DOHH2 (cell line): ENCODE measurements around the gene TRIM41.

Source experiments
- H3F3A ChIP-seq: fragments of 200-600 bp; sonication (generic), shearing (Covaris generic); 2 replicates; pipeline ENCODE4 v1.6.0; 2016; ENCODE audit warnings: antibody characterized with exemption, mild to moderate bottlenecking; ENCODE audit not compliant: control insufficient read depth, insufficient read depth
- H3K27ac ChIP-seq: fragments of 200-600 bp; sonication (generic); 2 replicates; pipeline ENCODE4 v1.5.1; 2014; ENCODE audit warnings: low read depth, mild to moderate bottlenecking, low read length, moderate library complexity
- H3K27me3 ChIP-seq: fragments of 200-600 bp; sonication (generic); 2 replicates; pipeline ENCODE4 v1.6.1; 2014; ENCODE audit warnings: mild to moderate bottlenecking, low read length, mixed read lengths; ENCODE audit not compliant: control insufficient read depth
- H3K36me3 ChIP-seq: fragments of 200-600 bp; sonication (generic); 2 replicates; pipeline ENCODE4 v1.6.1; 2014; ENCODE audit warnings: mild to moderate bottlenecking, low read length, moderate library complexity, mixed read lengths; ENCODE audit not compliant: control insufficient read depth
- H3K4me1 ChIP-seq: fragments of 200-600 bp; sonication (generic); 2 replicates; pipeline ENCODE4 v1.6.1; 2014; ENCODE audit warnings: mild to moderate bottlenecking, low read length, mixed read lengths; ENCODE audit not compliant: control insufficient read depth
- H3K4me2 ChIP-seq: fragments of 200-600 bp; sonication (generic); 2 replicates; pipeline ENCODE4 v1.6.0; 2014; ENCODE audit warnings: mild to moderate bottlenecking, low read length, moderate library complexity
- H3K4me3 ChIP-seq: fragments of 200-600 bp; sonication (generic); 2 replicates; pipeline ENCODE4 v1.5.1; 2014; ENCODE audit warnings: mild to moderate bottlenecking, low read length, mixed read lengths
- H3K79me2 ChIP-seq: fragments of 200-600 bp; sonication (generic); 2 replicates; pipeline ENCODE4 v1.6.1; 2014; ENCODE audit warnings: mild to moderate bottlenecking, low read length, mixed read lengths; ENCODE audit not compliant: control insufficient read depth
- H3K9me2 ChIP-seq: fragments of 200-600 bp; sonication (generic); replicated peaks from 2 replicates; pipeline ENCODE4 v1.6.1; 2014; ENCODE audit warnings: mild to moderate bottlenecking, low read length, mixed read lengths; ENCODE audit not compliant: control insufficient read depth
- H3K9me3 ChIP-seq: fragments of 200-600 bp; sonication (generic); 2 replicates; pipeline ENCODE4 v1.6.1; 2014; ENCODE audit warnings: antibody characterized with exemption, low read length, mixed read lengths; ENCODE audit not compliant: control insufficient read depth, insufficient read depth
- H4K20me1 ChIP-seq: fragments of 200-600 bp; sonication (generic); 2 replicates; pipeline ENCODE4 v1.6.0; 2014; ENCODE audit warnings: low read depth, mild to moderate bottlenecking, antibody characterized with exemption, low read length, moderate library complexity; ENCODE audit not compliant: control insufficient read depth, insufficient read depth
- EZH2phosphoT487 ChIP-seq: fragments of 200-600 bp; sonication (generic); IDR thresholded peaks from 2 replicates; pipeline ENCODE4 v1.6.1; 2017; ENCODE audit warnings: borderline replicate concordance, mild to moderate bottlenecking, antibody characterized with exemption, low read length, moderate library complexity, mixed read lengths
- TF ChIP-seq, protein P1 (sequence below): fragments of 200-600 bp; sonication (generic); IDR thresholded peaks from one replicate; pipeline ENCODE4 v1.5.1; 2014; ENCODE audit warnings: antibody characterized with exemption, mild to moderate bottlenecking, low read depth, low read length; ENCODE audit not compliant: poor library complexity, severe bottlenecking

TRIM41 gene

DNA sequence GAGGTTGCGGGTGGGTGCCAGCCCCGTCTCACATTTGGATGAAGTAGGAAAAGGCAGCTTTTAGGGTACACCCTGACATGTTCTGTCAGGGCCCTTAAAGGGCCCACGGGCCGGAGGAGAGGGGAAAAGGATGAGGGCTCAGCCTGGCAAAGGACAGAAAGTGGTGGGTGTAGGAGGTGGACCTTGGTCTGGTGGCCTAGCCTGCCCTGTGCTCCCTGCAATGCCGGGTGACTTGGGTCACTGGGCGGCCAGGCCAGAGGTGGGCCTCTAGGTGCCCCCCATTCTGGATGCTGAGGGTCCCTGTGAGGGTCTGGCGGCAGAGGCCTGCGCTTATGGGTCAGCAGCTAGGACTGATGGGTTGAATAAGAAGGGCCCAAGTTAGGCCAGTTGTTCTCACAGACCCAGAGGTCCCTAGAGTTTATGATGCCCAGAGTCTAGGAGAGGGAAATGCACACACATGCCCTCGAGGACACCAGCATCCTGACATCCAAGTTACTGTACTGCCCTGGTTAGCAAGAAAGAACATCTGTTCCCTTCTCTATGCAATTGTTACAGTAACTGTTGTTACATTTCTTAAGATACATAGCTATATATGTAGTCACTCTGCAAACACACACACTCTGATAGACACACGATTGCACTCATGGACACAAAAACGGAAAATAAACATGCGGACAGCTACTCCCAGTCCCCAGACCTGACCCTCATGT lies 30.6 kb upstream of the TRIM41 start:
- H4K20me1 ChIP-seq = no peaks in the 10 kb centered on the region
- H3K27me3 ChIP-seq = no peaks in the 10 kb centered on the region

DNA sequence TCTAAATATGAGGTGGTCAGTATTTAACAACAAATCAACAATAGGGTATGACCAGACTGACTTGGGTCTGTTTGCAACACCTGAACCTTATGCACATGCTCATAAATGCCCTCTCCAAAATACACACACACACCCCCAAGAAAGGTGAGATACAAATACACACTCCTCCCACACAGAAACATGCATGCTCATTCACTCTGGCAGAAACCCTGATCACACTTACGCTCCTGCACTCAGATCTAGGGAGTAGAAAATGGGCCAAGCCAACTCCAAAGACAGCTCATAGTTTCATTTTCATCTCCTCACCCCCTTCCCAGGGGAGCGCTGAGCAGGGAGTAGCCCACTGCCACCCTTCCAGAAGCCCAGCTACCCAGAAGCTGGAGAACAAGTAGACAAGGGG lies 29.4 kb upstream of the TRIM41 start:
- Histone ChIP-seq H3K9me2 (no peaks in the 10 kb centered on the region), H3K4me1 (peaks cover 21% of the 10 kb centered on the region), H3K4me3 (no peak overlapping the region), H3F3A (peaks cover 10% of the 10 kb centered on the region), H3K27me3 (no peaks in the 10 kb centered on the region), H4K20me1 (no peaks in the 10 kb centered on the region), H3K9me3 (no peaks in the 10 kb centered on the region), H3K36me3 (no peaks in the 10 kb centered on the region), H3K27ac (no peak overlapping the region), H3K4me2 (no peak overlapping the region), H3K79me2 (peaks cover 9% of the 10 kb centered on the region)
- TF ChIP-seq, protein P1, sequence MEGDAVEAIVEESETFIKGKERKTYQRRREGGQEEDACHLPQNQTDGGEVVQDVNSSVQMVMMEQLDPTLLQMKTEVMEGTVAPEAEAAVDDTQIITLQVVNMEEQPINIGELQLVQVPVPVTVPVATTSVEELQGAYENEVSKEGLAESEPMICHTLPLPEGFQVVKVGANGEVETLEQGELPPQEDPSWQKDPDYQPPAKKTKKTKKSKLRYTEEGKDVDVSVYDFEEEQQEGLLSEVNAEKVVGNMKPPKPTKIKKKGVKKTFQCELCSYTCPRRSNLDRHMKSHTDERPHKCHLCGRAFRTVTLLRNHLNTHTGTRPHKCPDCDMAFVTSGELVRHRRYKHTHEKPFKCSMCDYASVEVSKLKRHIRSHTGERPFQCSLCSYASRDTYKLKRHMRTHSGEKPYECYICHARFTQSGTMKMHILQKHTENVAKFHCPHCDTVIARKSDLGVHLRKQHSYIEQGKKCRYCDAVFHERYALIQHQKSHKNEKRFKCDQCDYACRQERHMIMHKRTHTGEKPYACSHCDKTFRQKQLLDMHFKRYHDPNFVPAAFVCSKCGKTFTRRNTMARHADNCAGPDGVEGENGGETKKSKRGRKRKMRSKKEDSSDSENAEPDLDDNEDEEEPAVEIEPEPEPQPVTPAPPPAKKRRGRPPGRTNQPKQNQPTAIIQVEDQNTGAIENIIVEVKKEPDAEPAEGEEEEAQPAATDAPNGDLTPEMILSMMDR = no peak
- TF ChIP-seq EZH2phosphoT487 = no peak

More for the DNA sequence above, 30.6 kb upstream of the TRIM41 start:
- no peaks in the 10 kb centered on the region for H3K9me3 ChIP-seq
- no peak for TF ChIP-seq EZH2phosphoT487
- TF ChIP-seq, protein P1 = no peak
- peak overlapping the region; percentile 80 for H3K27ac ChIP-seq
- H3K4me1 ChIP-seq = peaks cover 17% of the 10 kb centered on the region
- H3K4me3 ChIP-seq = peak overlapping the region; percentile 94
- peaks cover 9% of the 10 kb centered on the region for H3K79me2 ChIP-seq
- peaks cover 11% of the 10 kb centered on the region for H3F3A ChIP-seq
- no peaks in the 10 kb centered on the region for H3K9me2 ChIP-seq
- H3K4me2 ChIP-seq = peak overlapping the region; percentile 98
- no peaks in the 10 kb centered on the region for H3K36me3 ChIP-seq

DNA sequence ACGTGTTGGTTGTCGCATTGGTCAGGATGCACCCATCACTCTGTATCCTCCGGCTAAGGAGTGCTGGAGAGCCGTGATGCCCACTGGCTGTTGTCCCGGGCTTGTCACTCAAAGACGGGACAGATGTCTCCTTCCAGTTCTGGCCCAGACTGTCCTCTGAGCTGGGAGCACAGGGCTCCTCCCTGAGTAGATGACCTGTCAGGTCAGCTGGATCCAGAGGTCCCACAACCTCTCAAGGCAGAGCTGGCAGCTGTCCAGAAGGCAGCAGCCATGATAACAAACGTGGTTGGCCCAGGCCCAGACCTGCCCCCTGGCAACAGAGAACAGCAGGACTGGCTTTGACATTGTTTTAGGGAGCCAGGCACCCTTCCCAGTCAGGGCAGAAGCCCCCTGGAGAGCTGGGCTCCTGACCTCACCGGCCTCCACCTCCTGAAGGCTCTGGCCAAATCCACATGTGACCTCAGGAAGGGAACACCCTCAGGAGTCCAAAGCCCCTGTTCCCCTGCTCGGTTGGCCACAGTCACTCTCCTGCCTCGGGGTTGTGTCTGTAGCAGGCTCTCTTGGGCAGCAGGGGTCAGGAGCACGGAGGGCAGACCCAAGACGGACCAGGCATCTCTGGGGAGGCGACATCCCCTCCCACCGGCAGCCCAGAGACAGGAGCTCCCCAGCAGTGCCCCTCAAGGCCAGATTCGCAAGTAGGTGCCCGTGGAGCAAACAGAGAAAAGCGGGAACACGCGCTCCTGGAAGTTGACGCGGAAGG lies 28.4 kb upstream of the TRIM41 start:
- Histone ChIP-seq H3K27ac (no peak overlapping the region), H3K79me2 (peaks cover 9% of the 10 kb centered on the region), H4K20me1 (no peaks in the 10 kb centered on the region), H3K9me3 (no peaks in the 10 kb centered on the region), H3K4me2 (no peak overlapping the region), H3K4me1 (peaks cover 31% of the 10 kb centered on the region), H3K36me3 (no peaks in the 10 kb centered on the region), H3F3A (peaks cover 17% of the 10 kb centered on the region), H3K27me3 (peaks cover under 1% of the 10 kb centered on the region), H3K9me2 (no peaks in the 10 kb centered on the region), H3K4me3 (no peak overlapping the region)
- TF ChIP-seq, protein P1 = no peak
- no peak for TF ChIP-seq EZH2phosphoT487
